Measurements from ENCODE around the gene ZC3H4.

Gene ZC3H4

DNA sequence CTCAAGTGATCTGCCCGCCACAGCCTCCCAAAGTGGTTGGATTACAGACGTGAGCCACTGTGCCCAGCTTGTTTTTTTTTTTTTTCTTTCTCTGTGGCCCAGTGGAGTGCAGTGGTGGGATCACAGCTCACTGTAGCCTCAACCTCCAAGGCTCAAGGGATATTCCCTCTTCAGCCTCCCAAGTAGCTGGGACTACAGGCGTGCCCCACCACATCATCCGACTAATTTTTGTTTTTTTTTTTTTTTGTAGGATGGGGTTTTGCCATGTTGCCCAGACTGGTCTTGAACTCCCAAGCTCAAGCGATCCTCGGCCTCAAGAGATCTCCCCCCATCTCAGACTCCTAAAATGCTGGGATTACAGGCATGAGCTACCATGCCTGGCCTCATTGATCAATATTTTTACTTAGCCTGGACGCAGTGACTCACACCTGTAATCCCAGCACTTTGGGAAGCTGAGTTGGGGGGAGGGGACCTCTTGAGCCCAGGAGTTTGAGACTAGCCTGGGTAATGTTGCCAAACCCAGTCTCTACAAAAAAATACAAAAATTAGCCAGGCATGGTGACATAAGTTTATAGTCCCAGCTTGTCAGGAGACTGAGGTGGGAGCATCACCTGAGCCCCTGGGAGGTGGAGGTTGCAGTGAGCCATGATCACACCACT is 18.7 kb upstream of the ZC3H4 start:
- DNase-seq = no peak

DNA sequence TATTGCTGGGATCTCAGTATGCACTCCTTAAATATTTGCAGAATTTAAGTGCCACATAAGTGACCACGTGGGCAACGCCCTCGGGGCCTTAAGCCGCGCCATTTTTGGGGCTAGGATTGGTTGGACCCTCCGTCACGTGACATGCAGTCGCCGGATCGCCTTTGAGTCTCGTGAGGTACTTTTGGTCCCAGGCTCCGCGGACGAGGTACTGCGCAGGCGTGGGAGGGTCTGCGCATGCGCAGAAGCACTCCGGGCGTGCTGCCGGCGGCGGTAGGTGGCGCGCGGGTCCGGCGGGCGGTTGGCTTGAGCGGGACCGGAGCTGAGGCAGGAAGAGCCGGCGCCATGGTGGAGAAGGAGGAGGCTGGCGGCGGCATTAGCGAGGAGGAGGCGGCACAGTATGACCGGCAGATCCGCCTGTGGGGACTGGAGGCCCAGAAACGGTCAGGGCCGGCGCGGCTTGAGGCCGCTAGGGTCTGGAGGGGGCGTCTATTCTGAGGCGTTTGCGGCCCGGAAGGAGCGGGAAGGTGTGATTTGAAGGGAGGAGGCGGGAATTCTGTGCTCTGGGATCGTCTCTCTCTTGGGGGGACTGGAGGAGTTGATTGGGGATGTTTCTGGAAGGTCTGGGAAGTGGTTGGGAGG is 17.1 kb upstream of the ZC3H4 start, which contains the start of gene SAE1:
SAE1 (plus strand) TSS at position 247 of the 639 bp plus-strand sequence; CDS start at position 343, 96 bp downstream.
- DNase-seq = peak; percentile 95

- no peak for DNase-seq
These were observed 16.6 kb upstream of the ZC3H4 start for GRCh38 chr19:47130120-47130588.

DNA sequence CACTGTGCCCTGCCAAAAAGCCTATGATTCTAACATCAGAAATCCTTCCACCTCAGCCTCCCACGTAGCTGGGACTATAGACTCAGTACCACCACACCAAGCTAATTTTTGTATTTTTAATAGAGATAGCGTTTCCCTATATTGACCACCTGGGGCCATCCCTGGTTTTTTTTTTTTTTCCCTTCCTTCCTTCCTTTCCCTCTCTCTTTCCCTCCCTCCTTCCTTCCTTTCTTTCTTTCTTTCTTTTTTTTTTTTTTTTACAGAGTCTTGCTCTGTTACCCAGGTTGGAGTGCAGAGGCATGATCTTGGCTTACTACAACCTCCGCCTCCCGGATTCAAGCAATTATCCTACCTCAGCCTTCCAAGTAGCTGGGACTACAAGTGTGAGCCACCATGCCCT is 16.0 kb upstream of the ZC3H4 start:
- no peak for DNase-seq

- no peak for DNase-seq
These were observed 12.0 kb upstream of the ZC3H4 start for GRCh38 chr19:47125669-47125938.

DNA sequence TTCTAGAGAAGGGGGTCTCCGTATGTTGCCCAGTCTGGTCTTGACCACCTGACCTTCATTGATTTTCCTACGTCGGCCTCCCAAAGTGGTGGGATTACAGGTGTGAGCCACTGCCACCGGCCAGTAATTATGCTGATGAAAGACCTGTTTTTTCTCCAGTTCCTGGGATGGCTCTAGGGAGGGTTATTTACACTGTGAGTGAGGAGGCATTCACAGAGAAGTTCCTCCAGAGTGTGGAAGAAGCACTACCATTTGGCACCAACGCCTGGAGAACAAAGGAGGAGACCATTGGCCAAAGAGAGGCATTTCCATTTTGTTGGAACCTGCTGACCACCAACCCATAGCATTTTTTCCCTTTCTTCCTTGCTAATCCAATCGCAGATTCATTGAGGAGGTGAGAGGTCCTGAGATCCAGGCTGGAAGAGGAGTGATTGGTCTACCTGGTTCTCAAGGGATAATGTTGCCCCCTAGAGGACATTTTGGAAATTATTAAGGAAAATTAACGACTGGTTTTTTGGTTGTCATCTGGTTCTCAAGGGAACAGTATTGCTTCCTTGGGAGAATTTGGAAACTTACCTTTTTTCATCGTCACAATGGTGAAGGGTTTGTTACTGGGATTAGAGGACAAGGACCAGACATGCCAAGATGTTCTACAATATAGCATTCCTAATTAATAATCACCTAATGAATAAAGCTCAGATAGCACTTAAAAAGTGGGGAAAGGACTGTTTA is 11.5 kb upstream of the ZC3H4 start:
- peak; percentile 75 for DNase-seq

DNA sequence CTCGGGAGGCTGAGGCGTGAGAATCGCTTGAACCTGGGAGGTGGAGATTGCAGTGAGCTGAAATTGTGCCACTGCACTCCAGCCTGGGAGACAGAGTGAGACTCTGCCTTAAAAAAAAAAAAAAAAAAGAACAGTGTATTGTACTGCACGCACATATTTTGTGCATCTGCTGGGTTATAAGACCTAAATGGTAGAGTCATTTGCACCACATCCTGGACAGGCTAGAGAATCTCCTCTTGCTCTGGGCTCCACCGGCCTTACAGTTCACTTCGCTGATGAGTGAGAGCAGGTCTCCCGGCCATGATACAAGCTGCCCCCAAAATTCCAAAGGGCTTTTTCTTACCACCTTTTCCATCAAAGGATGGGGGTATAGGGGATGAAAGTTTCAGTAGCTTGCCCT is 9.8 kb upstream of the ZC3H4 start:
- DNase-seq = no peak

GRCh38 chr19:47122359-47123335 is 9.1 kb upstream of the ZC3H4 start:
- DNase-seq = no peak

GRCh38 chr19:47120470-47121067 is 7.0 kb upstream of the ZC3H4 start:
- DNase-seq = no peak

DNA sequence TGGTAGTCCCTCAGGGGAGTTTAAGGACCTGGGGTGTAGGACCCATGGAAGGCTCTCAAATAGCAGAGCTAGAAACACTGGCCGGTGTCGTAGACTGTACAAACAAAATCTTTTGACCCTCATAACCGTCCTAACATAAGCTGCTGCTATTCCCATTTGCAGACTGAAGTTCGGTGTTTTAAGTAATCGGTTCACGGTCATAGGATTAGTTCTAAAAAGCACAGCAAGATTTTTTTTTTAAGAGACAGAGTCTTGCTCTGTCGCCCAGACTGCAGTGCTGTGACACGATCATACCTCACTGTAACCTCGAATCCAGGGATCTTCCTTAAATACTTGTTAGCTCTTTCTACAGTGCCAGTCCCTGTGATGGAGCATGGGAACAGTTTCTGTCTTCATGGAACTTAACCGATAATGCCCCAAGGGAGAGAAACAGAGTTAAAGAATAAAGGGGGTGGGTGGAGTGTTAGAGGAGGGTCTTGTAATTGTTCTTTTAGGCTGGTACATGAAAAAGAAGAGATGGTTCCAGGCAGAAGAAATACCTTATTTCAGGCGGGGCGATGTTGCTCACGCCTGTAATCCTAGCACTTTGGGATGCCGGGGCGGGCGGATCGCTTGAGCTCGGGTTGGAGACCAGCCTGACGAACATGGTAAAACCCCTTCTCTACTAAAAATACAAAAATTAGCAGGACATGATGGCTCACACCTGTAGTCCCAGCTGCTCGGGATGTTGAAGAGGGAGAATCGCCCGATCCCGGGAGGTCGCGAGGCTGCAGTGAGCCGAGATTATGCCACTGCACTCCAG is 475 bp upstream of the ZC3H4 start:
- DNase-seq = no peak

GRCh38 chr19:47112166-47112996 is 1.2 kb downstream of the ZC3H4 start:
- DNase-seq = peak; percentile 92

DNA sequence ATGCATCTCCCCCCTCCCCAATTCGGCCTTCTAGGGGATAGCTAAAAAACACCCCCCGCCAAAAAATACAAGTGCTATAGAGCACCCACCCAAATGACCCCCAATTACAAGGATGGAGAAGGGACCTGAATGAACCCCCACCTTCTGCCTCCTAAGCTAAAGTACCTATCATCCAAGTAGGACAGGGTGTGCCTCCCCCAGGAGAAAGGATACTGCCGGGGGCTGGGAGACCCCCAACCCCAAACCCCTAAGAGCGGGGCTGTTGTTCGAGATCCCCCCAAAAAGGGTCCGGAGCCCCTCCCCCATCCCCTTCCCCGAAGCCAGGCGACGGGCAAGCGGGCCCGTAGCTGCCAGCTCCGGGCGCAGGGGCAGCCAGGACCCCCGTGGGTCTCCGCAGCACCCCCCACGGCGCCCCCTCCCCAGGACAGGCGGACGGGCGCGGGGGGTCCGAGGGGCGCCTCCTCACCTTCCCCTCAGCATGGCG is 1.9 kb downstream of the ZC3H4 start:
- no peak for DNase-seq

DNA sequence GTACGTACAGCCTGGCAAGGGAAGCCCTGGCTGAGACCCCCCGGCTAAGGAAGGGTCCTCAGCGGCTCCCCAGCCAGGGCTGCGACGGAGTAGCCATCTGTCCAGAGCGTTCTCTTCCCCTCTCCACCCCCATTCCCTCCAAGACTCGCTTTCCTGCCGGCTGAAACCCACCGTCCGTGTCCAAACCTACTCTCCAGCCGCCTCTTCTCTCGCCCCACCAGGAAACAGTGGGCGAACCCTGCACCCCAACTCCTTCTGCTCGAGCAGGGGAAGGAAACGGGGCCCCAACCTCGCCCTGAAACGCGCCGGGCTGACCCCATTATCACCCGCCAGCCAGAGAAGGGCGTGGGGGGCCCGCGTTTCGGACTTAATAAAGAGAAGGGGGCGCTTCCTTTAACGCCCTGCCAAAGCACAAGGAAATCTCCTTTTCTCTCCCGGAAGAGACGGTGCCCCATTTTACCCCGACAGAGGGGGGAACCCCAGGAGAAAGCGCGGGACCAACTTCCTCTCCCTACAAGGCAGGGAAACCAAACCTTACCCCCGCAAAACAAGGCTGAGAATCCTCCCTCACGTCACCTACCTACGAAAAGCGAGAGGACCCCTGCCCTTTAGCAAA is 2.5 kb downstream of the ZC3H4 start:
- peak; percentile 68 for DNase-seq

DNA sequence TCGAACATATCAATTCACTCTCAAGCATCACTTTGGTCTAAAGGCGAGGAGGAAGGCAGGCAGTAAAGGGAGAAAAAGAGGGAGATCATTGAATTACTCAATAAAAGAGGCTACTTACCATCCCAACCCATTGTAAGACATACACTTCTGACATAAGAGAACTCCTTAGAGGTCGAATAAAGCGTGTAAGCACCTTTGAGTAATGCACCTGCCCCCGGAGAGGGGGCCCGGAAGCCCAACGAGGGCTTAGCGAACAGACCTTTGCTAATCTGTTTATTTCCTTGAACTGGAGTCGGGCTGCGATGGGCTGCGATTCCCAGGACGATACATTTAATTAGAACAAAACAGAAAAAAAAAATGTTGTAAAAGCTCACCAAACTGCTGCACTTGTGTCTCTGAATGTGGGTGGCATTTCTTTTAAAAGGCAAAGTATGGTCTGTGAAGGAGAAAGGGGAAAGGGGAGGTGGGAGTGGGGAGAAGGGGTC is 3.0 kb downstream of the ZC3H4 start:
- peak; percentile 68 for DNase-seq

DNA sequence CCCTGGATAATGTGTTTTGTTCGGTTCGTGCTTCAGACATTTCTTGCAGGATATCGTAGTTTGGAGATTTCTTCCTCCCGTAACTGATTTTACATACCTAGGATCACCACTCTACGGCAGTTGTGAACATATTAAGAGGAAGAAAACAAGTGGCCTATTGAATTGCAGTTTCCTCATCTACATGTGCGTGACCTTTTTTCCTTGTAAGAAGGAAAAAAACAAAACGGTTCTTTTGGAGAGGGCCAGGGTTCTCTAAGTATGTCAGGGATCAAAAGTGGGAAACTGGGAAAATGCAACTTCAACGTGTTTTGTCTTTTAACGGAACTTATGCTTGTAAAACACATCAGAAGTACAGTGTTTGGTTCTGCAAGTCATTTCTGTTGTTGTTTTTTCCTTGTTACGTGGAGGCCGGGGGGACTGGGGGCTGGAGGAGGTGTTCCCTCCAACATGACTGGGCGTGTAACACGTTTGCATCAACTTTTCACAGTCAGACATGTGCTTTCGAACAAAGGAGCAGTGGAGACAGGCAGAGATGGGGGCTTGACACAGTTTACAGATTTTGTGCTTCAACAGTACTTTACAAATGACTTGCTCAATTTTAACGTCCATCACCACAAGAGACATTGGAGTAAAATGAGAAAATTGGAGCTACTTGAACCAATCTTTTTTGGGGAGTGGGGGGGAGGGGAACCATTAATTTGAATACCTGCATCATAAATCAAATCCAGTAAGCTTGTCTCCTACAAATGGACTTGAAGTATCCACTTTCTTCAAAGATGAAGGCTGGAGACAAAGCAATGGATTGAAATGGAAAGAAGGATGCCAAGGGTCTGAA is 3.8 kb downstream of the ZC3H4 start:
- DNase-seq = peak; percentile 70

GRCh38 chr19:47109177-47109540 is 4.4 kb downstream of the ZC3H4 start:
- no peak for DNase-seq

DNA sequence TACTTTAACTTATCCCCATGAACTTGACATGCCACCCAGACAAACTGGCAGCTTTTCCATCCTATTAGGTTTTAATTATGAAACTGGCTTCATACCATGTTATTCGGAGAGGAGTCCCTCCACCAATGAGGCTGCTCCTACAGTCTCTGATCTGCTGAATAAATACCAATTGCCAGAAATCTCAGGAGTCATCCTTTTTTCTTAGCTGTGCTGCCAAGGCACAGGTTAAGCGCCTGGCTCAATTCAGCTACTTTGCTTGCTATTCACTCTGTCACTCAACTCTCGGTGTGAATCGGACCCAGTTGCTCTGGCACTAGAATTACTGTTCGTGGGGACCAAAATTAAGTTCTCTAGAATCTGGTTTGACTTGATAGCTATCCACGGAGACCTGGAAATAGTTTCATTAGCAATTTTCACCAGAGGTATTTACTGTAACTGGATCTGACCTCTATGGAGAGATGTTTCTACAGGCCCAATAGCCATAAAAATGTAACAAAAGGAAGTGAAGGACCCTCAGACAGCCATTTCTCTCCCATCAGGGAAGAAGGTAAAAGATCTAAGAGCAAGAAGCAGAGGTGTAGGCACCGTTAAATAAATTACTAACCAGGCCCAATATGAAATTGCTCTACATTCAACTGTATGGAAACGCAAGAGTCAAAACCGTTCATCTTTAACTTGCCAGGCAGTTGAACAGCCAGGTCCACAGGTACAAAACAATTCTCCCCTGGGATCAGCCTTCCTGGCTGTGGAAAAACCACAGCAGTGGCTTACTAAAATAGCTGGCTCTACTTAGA is 5.4 kb downstream of the ZC3H4 start:
- DNase-seq = no peak
